Karpas-422 (cell line): ENCODE results near the gene TRAF7. TPM values are rescaled to one million over a fixed set of nuclear protein-coding genes. Genes with fewer than 3 reads are reported as not detected.
"Not testable (repeated sequence)": the region's sequence is repeated elsewhere in the genome, so short reads cannot be mapped to it uniquely, and the experiment has no call there.

ENCODE experiments used
- DNase-seq: peaks from one replicate; pipeline ENCODE4 v3.0.0-alpha.2; 2015
- H2AFZ ChIP-seq: fragments of 200-600 bp; sonication (generic); 2 replicates; pipeline ENCODE4 v1.6.1; 2014; ENCODE audit warnings: antibody characterized with exemption, low read length, mixed read lengths
- H3K27ac ChIP-seq: fragments of 200-600 bp; sonication (generic); 2 replicates; pipeline ENCODE4 v1.5.1; 2014; ENCODE audit warnings: mild to moderate bottlenecking, low read length, moderate library complexity
- H3K27me3 ChIP-seq: fragments of 200-600 bp; sonication (generic); 2 replicates; pipeline ENCODE4 v1.6.1; 2014; ENCODE audit warnings: low read length, mixed read lengths
- H3K36me3 ChIP-seq: fragments of 200-600 bp; sonication (generic); 2 replicates; pipeline ENCODE4 v1.6.1; 2014; ENCODE audit warnings: low read length, mixed read lengths; ENCODE audit not compliant: insufficient read depth
- H3K4me1 ChIP-seq: fragments of 200-600 bp; sonication (generic); 2 replicates; pipeline ENCODE4 v1.6.1; 2014; ENCODE audit warnings: mild to moderate bottlenecking, low read length, mixed read lengths
- H3K4me2 ChIP-seq: fragments of 200-600 bp; sonication (generic); 2 replicates; pipeline ENCODE4 v1.6.1; 2014; ENCODE audit warnings: low read length, low read depth, mild to moderate bottlenecking; ENCODE audit not compliant: poor library complexity, severe bottlenecking
- H3K4me3 ChIP-seq: fragments of 200-600 bp; sonication (generic); 2 replicates; pipeline ENCODE4 v1.5.1; 2014; ENCODE audit warnings: mild to moderate bottlenecking, antibody characterized with exemption, low read length, mixed read lengths
- H3K79me2 ChIP-seq: fragments of 200-600 bp; sonication (generic); 2 replicates; pipeline ENCODE4 v1.6.1; 2014; ENCODE audit warnings: mild to moderate bottlenecking, low read length, mixed read lengths
- H3K9ac ChIP-seq: fragments of 200-600 bp; sonication (generic); 2 replicates; pipeline ENCODE4 v1.6.0; 2014; ENCODE audit warnings: low read length
- H3K9me2 ChIP-seq: fragments of 200-600 bp; sonication (generic), shearing (Covaris generic); replicated peaks from 2 replicates; pipeline ENCODE4 v1.6.0; 2014; ENCODE audit warnings: mild to moderate bottlenecking, low read length, moderate library complexity; ENCODE audit not compliant: insufficient read depth
- H3K9me3 ChIP-seq: fragments of 300-700, 200-600 bp; sonication (generic); 2 replicates; pipeline ENCODE4 v1.6.1; 2014; ENCODE audit warnings: low read length, mixed read lengths
- H4K20me1 ChIP-seq: fragments of 200-600 bp; sonication (generic); 2 replicates; pipeline ENCODE4 v1.6.1; 2014; ENCODE audit warnings: mild to moderate bottlenecking, antibody characterized with exemption, low read length, low read depth; ENCODE audit not compliant: insufficient read depth
- total RNA-seq: library from RNA; depleted of rRNA; stranded (reverse); fragments of >200 nt; shearing (Covaris generic); gene quantifications from 2 replicates; pipeline ENCODE4 v1.2.3, GENCODE V29; 2014; ENCODE audit warnings: low replicate concordance

TRAF7 gene
- total RNA-seq, 1 experiment from 2014 or later: 68.3 TPM

DNA sequence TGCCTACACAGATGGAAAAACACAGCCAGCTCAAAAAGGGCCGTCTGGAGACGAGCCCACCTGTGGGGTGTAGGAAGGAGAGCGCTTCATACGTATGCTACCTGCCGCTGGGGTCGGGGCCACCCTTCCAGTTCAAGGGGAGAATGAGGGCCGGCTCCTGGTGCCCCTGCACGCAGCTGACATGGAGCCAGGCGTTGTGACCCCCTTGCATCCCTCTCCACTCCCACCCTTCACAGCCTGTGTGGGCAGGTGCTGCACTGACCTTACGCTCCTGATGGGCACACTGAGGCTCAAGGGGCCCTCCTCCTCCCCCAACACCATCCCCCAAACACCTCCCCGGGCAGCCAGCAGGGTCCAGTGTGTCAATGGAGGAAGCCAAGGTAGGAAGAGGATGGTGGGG is 30.0 kb upstream of the TRAF7 start:
- peaks cover 25% of the 10 kb centered on the region for H3K79me2 ChIP-seq
- H3K9me2 ChIP-seq, H3K4me2 ChIP-seq, H3K9ac ChIP-seq, H3K27ac ChIP-seq, H3K4me3 ChIP-seq, H2AFZ ChIP-seq, H4K20me1 ChIP-seq, DNase-seq, H3K36me3 ChIP-seq, H3K9me3 ChIP-seq, H3K27me3 ChIP-seq: not testable (repeated sequence)
- H3K4me1 ChIP-seq: peaks cover 18% of the 10 kb centered on the region

DNA sequence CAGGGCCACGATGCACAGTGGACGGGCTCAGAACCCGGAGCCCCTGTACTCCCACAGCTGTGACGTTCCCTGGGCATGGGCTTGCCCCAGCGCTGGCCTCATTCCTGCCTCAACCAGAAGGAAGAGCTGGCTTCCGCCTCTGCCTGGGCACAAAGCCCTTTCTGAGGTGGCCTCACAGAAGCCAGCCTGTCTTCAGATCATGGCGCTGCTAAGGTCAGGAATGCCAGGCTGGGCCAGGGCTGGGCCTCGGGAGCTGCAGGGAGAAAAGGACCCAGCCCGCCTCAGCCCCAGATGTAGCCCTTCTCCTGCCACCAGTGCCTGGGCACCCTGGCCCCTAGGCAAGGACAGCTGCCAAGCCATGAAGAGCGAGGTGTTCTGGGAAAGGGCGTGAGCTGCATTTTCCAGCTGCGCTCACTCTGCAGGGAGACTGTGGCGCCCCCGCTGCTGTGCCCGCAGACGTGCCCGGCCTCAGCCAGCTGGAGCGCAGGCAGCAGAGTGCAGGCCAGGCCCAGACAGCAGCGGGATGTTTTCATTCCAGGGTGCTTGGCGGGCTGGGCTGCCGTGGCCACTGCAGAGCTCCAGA is 29.3 kb upstream of the TRAF7 start:
- H3K4me1 ChIP-seq: peaks cover 18% of the 10 kb centered on the region
- not testable (repeated sequence) for H3K27ac ChIP-seq, H3K4me2 ChIP-seq, H2AFZ ChIP-seq, H3K9me3 ChIP-seq, H3K9me2 ChIP-seq, H3K36me3 ChIP-seq, H4K20me1 ChIP-seq, H3K4me3 ChIP-seq, H3K9ac ChIP-seq, H3K27me3 ChIP-seq, DNase-seq
- H3K79me2 ChIP-seq: peaks cover 22% of the 10 kb centered on the region

DNA sequence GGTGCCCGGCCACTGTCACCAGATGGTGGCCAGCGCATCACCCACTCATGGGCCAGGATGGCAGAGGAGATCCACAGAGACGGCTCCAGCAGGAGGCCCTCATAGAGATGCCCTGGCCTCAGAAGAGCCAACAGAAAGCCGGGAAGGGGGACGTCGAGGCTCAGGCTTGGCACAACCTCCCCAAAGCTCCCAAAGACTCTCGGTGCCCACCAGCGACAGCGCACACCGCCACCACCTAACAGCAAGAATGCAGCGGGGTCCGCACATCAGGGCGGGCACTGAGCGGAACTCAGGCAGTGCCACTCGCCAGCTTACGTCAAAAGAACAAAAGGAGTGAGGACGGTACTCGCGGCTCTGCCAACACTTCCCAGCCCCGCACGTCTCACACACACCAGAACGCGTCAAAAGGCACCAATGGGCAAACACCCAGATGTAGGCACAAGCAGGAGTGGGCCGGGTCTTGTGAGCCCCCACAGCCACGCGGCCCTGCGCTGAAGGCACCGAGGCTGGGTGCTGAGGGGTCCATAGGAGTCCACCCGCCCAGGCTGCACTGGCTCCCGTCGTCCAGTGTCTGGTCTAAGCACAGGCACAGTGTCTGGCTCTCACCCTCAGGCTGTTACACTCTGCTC is 28.5 kb upstream of the TRAF7 start:
- H3K27me3 ChIP-seq, H3K4me2 ChIP-seq, H3K9me2 ChIP-seq, H3K9me3 ChIP-seq, H4K20me1 ChIP-seq, DNase-seq, H3K9ac ChIP-seq, H2AFZ ChIP-seq, H3K27ac ChIP-seq, H3K36me3 ChIP-seq, H3K4me3 ChIP-seq: not testable (repeated sequence)
- Histone ChIP-seq H3K4me1 (peaks cover 18% of the 10 kb centered on the region), H3K79me2 (peaks cover 23% of the 10 kb centered on the region)

DNA sequence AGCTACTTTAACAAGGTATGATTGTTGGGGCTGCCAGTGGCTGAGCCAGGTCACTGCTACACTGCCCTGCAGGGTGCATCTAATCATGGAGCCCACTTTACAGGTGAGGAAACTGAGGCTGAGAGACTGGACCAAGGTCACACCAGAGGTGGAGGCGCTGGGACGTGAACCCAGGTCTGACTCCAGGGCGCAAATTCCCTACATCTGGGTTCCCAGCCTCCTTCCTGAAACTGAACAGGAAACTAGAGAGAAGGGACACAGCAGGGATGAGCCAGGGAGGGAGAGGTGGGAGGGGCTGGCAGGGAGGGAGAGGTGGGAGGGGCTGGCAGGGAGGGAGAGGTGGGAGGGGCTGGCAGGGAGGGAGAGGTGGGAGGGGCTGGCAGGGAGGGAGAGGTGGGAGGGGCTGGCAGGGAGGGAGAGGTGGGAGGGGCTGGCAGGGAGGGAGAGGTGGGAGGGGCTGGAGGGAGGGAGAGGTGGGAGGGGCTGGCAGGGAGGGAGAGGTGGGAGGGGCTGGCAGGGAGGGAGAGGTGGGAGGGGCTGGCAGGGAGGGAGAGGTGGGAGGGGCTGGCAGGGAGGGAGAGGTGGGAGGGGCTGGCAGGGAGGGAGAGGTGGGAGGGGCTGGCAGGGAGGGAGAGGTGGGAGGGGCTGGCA is 27.8 kb upstream of the TRAF7 start:
- H3K9ac ChIP-seq, H3K4me2 ChIP-seq, H4K20me1 ChIP-seq, H3K4me3 ChIP-seq, H3K27ac ChIP-seq, H3K27me3 ChIP-seq, H2AFZ ChIP-seq, H3K36me3 ChIP-seq, H3K9me2 ChIP-seq, H3K9me3 ChIP-seq: not testable (repeated sequence)
- DNase-seq: peak; percentile 57
- H3K79me2 ChIP-seq: peaks cover 23% of the 10 kb centered on the region
- H3K4me1 ChIP-seq: peaks cover 18% of the 10 kb centered on the region

DNA sequence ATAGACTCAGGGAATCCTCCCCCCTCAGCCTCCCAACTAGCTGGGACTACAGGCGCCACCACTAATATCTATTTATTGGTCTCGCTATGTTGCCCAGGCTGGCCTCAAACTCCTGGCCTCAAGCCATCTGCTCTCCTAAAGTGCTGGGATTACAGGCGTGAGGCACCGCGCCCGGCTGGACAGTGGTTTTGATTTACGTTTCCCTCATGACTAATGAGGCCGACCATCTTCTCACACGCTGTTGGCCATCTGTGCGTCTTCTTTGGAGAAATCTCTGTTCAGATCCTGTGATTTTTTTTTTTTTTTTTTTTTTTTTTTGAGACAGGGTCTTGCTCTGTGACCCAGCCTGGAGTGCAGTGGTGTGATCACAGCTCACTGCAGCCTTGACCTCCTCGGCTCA is 26.3 kb upstream of the TRAF7 start:
- H2AFZ ChIP-seq, H3K27me3 ChIP-seq, H4K20me1 ChIP-seq, H3K9me3 ChIP-seq, H3K36me3 ChIP-seq, DNase-seq, H3K9me2 ChIP-seq, H3K9ac ChIP-seq: not testable (repeated sequence)
- Histone ChIP-seq H3K27ac (peak overlapping the region; percentile 89), H3K4me2 (peak overlapping the region; percentile 55), H3K4me1 (peaks cover 18% of the 10 kb centered on the region), H3K79me2 (peaks cover 26% of the 10 kb centered on the region), H3K4me3 (peak overlapping the region; percentile 48; the same call in 1 of the 2 replicates)

DNA sequence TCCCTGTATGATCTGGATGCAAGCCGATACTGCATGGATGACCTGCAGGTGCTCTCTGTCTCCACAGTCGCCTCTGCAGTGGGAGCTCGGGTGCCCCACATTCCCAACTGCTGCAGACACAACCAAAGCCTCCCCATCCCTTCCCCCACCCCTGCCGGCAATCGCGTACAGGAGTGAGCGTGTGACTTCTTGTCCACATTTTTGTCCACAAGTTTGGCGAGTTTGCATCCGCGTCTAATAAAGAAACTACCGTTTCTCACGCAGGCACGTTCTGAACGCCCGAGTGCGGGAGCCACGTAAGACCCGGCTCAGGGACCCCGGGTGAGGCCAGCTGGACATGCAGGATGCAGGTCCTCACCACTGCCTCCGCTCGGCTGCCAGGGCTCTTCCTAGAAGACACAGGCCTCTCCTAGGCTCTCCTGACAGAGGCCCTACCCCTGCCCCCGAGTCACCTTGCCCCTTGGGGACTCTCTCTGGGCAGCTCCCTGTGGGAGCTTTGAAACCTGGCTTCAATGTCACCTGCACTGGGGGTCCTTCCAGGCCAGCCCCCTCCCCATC is 25.6 kb upstream of the TRAF7 start:
- not testable (repeated sequence) for H3K27ac ChIP-seq, H3K9ac ChIP-seq, DNase-seq, H3K4me3 ChIP-seq, H3K36me3 ChIP-seq, H2AFZ ChIP-seq, H3K9me3 ChIP-seq, H3K4me2 ChIP-seq, H3K27me3 ChIP-seq, H3K9me2 ChIP-seq, H4K20me1 ChIP-seq
- peaks cover 26% of the 10 kb centered on the region for H3K79me2 ChIP-seq
- H3K4me1 ChIP-seq: peaks cover 18% of the 10 kb centered on the region

DNA sequence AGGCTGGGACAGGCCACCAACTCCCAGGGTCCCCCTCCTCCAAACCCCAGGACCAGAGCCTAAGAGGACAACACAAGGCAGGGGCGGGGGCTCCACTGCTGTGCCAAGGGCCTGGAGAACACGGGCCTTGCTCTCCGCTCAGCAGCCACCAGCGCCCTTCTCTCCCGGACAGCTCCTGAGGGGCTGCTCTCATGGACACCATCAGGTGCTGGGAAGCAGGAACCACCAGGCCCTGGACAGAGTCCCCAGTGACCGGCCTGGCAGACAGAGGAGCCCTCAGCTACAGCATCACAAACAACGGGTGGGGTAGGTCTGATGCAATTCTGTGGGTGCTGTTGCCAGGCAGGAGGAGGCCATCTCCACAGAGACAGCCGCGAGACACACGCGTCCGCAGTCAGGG is 21.8 kb upstream of the TRAF7 start:
- H3K9me3 ChIP-seq, H3K4me3 ChIP-seq, H3K36me3 ChIP-seq, H3K4me2 ChIP-seq, H3K9ac ChIP-seq, H3K79me2 ChIP-seq, H3K9me2 ChIP-seq, H3K27me3 ChIP-seq, H4K20me1 ChIP-seq, DNase-seq, H2AFZ ChIP-seq, H3K27ac ChIP-seq: not testable (repeated sequence)
- peaks cover 18% of the 10 kb centered on the region for H3K4me1 ChIP-seq

DNA sequence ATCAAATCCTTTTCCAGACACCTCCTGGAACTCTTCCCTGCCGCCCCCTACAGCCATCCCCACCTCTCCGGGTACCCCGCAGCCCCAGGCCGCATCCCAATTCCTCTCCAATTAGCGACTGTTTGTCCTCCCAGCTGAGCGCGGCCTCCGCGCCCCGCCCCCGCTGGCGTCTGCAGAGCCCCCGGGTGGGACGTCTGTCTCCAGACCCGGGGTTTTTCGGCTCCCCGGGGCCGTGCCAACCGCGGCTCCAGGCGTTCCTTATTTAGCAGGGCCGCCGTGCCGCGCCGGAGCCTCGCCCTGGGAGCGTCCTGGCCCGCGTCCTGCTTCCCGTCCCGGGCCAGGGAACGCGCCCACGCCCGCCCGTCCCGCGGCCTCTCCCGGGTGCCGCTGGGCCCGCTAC is 20.5 kb upstream of the TRAF7 start:
- H3K27ac ChIP-seq, H2AFZ ChIP-seq, H3K36me3 ChIP-seq, H4K20me1 ChIP-seq, H3K27me3 ChIP-seq, DNase-seq, H3K79me2 ChIP-seq, H3K9me3 ChIP-seq, H3K9me2 ChIP-seq, H3K4me1 ChIP-seq: not testable (repeated sequence)
- H3K4me2 ChIP-seq: peak overlapping the region; percentile 60
- H3K4me3 ChIP-seq: peak overlapping the region; percentile 63; the same call in 1 of the 2 replicates
- peak overlapping the region; percentile 71 for H3K9ac ChIP-seq
